Measurements from ENCODE around the gene RFX2.

RFX2 gene

GRCh38 chr19:6056282-6056741 lies 54.0 kb downstream of the RFX2 start:
- no peak overlapping the region for H3K9ac ChIP-seq (ENCODE audit: low read length)
- H3K4me3 ChIP-seq (ENCODE audit: low read length): no peak overlapping the region
- H3K4me1 ChIP-seq (ENCODE audit: control insufficient read depth, low read depth, low read length): no peaks in the 10 kb centered on the region
- no peak overlapping the region for H3K27ac ChIP-seq (ENCODE audit: low read length)
- H3K27me3 ChIP-seq (ENCODE audit: control insufficient read depth, insufficient read depth, low read length): no peaks in the 10 kb centered on the region
- H3K9me3 ChIP-seq (ENCODE audit: control insufficient read depth, low read depth, low read length): no peaks in the 10 kb centered on the region
- H3K36me3 ChIP-seq (ENCODE audit: control insufficient read depth, low read depth, low read length): no peaks in the 10 kb centered on the region

DNA sequence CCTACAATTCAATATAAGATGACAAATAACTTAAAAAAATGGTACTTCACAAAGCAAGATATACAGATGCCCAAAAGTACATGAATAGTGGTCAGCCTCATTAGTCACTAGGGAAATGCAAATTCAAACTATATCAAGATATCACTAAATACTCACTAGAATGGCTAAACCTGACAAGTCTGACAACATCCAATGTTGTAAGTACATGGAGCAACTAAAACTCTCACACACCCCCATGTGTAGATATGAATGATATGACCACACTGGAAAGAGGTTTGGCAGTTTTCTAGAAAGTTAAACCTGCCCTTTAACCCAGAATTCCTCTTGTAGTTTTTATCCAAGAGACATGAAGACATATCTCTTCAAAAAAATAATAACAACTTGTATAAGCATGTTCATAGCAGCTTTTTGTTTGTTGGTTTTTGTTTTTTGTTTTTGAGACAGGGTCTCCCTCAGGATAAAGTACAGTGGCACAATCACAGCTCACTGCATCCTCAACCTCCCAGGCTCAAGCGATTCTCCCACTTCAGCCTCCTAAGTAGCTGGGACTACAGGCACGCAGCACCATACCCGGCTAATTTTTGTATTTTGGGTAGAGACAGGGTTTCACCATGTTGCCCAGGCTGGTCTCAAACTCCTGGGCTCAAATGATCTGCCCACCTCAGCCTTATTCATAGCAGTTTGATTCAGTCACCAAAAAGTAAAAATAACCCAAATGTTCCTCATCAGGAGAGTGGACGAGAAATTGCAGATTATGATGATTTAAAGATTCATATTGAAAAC lies 55.1 kb downstream of the RFX2 start:
- H3K4me3 ChIP-seq (ENCODE audit: low read length): no peak overlapping the region
- H3K36me3 ChIP-seq (ENCODE audit: control insufficient read depth, low read depth, low read length): no peaks in the 10 kb centered on the region
- no peaks in the 10 kb centered on the region for H3K27me3 ChIP-seq (ENCODE audit: control insufficient read depth, insufficient read depth, low read length)
- H3K9me3 ChIP-seq (ENCODE audit: control insufficient read depth, low read depth, low read length): no peaks in the 10 kb centered on the region
- H3K4me1 ChIP-seq (ENCODE audit: control insufficient read depth, low read depth, low read length): no peaks in the 10 kb centered on the region
- no peak overlapping the region for H3K9ac ChIP-seq (ENCODE audit: low read length)
- H3K27ac ChIP-seq (ENCODE audit: low read length): no peak overlapping the region

DNA sequence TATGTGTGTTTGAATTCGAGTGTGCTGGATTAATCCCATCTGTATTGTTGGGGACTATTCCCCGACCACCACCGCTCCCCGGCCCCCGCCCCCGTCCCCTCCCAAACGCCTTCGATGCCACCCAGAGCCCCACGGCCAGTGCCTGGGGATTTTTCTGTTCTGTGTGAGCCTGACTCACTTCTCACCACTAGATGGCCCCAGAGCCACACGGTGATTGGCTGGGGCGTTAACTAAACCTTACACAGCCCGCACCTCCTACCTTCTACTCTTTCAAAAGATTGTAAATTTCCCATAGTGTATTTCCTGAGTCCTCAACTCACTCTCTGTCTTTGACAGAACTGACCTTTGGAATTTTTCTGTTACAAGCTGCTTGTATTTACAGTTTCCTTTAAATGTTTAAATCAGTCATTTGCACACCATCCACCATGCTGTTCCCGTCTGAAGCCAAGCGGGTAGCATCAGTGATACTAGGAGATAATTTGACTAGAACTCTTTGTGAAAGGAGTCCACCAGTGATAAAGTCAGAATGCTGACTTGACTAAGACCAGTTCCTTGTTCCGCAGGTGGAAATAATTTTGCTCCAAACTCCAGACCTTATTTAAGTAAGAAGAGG lies 61.4 kb downstream of the RFX2 start:
- Histone ChIP-seq H3K27me3 (ENCODE audit: control insufficient read depth, insufficient read depth, low read length) (no peaks in the 10 kb centered on the region), H3K9ac (ENCODE audit: low read length) (no peak overlapping the region), H3K9me3 (ENCODE audit: control insufficient read depth, low read depth, low read length) (no peaks in the 10 kb centered on the region), H3K4me3 (ENCODE audit: low read length) (no peak overlapping the region), H3K36me3 (ENCODE audit: control insufficient read depth, low read depth, low read length) (no peaks in the 10 kb centered on the region), H3K27ac (ENCODE audit: low read length) (no peak overlapping the region), H3K4me1 (ENCODE audit: control insufficient read depth, low read depth, low read length) (peaks cover 3% of the 10 kb centered on the region)

DNA sequence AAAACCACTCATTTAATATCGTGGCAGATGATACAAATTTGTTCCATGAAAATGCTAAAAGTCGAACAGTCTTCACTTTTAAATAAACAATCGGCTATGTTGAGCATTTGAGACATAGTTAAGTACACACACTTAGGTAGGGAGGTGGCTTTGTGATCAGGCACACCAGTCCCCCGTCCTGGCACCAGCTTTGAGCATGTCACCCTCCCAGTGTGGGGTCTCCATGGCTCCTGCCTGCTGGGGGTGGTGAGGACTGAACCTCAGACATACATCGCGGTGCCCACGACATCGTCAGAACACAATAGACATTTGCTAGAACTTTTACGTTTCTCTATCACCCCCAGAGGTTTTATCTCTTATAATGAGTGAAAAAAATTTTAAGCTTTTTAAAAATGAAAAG lies 62.0 kb downstream of the RFX2 start:
- Histone ChIP-seq H3K4me1 (ENCODE audit: control insufficient read depth, low read depth, low read length) (peaks cover 3% of the 10 kb centered on the region), H3K27me3 (ENCODE audit: control insufficient read depth, insufficient read depth, low read length) (no peaks in the 10 kb centered on the region), H3K9ac (ENCODE audit: low read length) (no peak overlapping the region), H3K9me3 (ENCODE audit: control insufficient read depth, low read depth, low read length) (no peaks in the 10 kb centered on the region), H3K36me3 (ENCODE audit: control insufficient read depth, low read depth, low read length) (no peaks in the 10 kb centered on the region), H3K27ac (ENCODE audit: low read length) (no peak overlapping the region), H3K4me3 (ENCODE audit: low read length) (no peak overlapping the region)

GRCh38 chr19:6047741-6048251 lies 62.5 kb downstream of the RFX2 start:
- H3K9ac ChIP-seq (ENCODE audit: low read length): no peak overlapping the region
- H3K9me3 ChIP-seq (ENCODE audit: control insufficient read depth, low read depth, low read length): no peaks in the 10 kb centered on the region
- H3K27me3 ChIP-seq (ENCODE audit: control insufficient read depth, insufficient read depth, low read length): no peaks in the 10 kb centered on the region
- H3K4me3 ChIP-seq (ENCODE audit: low read length): no peak overlapping the region
- H3K4me1 ChIP-seq (ENCODE audit: control insufficient read depth, low read depth, low read length): peaks cover 3% of the 10 kb centered on the region
- H3K36me3 ChIP-seq (ENCODE audit: control insufficient read depth, low read depth, low read length): no peaks in the 10 kb centered on the region
- H3K27ac ChIP-seq (ENCODE audit: low read length): no peak overlapping the region

- H3K9me3 ChIP-seq (ENCODE audit: control insufficient read depth, low read depth, low read length): no peaks in the 10 kb centered on the region
- no peak overlapping the region for H3K9ac ChIP-seq (ENCODE audit: low read length)
- H3K36me3 ChIP-seq (ENCODE audit: control insufficient read depth, low read depth, low read length): no peaks in the 10 kb centered on the region
- H3K4me1 ChIP-seq (ENCODE audit: control insufficient read depth, low read depth, low read length): peaks cover 3% of the 10 kb centered on the region
- no peak overlapping the region for H3K27ac ChIP-seq (ENCODE audit: low read length)
- no peaks in the 10 kb centered on the region for H3K27me3 ChIP-seq (ENCODE audit: control insufficient read depth, insufficient read depth, low read length)
- no peak overlapping the region for H3K4me3 ChIP-seq (ENCODE audit: low read length)
Observed at GRCh38 chr19:6047256-6047655, 63.0 kb downstream of the RFX2 start.

DNA sequence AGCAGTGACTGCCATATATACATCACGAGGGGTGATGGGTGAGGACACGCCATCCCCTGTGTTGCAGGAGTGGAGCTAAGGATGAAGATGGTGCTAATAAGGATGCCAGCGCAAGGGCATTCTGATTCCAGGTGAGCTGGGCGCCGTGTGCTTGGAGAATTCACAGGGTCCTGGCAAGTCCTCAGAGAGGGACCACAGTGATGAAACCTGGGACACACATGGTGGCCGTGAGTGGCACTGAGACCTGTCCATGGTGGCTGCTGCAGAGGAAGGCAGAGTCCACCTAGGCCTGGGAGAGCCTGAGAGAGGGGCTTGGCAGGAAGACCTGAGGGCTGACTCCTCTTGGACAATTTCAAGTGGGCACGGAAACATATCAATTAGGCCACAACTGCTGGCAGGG lies 65.2 kb downstream of the RFX2 start:
- Histone ChIP-seq H3K4me3 (ENCODE audit: low read length) (no peak overlapping the region), H3K27ac (ENCODE audit: low read length) (no peak overlapping the region), H3K9me3 (ENCODE audit: control insufficient read depth, low read depth, low read length) (no peaks in the 10 kb centered on the region), H3K4me1 (ENCODE audit: control insufficient read depth, low read depth, low read length) (peaks cover 3% of the 10 kb centered on the region), H3K9ac (ENCODE audit: low read length) (no peak overlapping the region), H3K27me3 (ENCODE audit: control insufficient read depth, insufficient read depth, low read length) (no peaks in the 10 kb centered on the region), H3K36me3 (ENCODE audit: control insufficient read depth, low read depth, low read length) (no peaks in the 10 kb centered on the region)

GRCh38 chr19:6044056-6044805 lies 66.1 kb downstream of the RFX2 start:
- H3K27ac ChIP-seq (ENCODE audit: low read length): no peak overlapping the region
- H3K27me3 ChIP-seq (ENCODE audit: control insufficient read depth, insufficient read depth, low read length): no peaks in the 10 kb centered on the region
- H3K9ac ChIP-seq (ENCODE audit: low read length): no peak overlapping the region
- H3K9me3 ChIP-seq (ENCODE audit: control insufficient read depth, low read depth, low read length): no peaks in the 10 kb centered on the region
- H3K36me3 ChIP-seq (ENCODE audit: control insufficient read depth, low read depth, low read length): no peaks in the 10 kb centered on the region
- H3K4me1 ChIP-seq (ENCODE audit: control insufficient read depth, low read depth, low read length): peaks cover 3% of the 10 kb centered on the region
- no peak overlapping the region for H3K4me3 ChIP-seq (ENCODE audit: low read length)

GRCh38 chr19:6042776-6043726 lies 67.2 kb downstream of the RFX2 start:
- no peaks in the 10 kb centered on the region for H3K27me3 ChIP-seq (ENCODE audit: control insufficient read depth, insufficient read depth, low read length)
- no peak overlapping the region for H3K27ac ChIP-seq (ENCODE audit: low read length)
- H3K36me3 ChIP-seq (ENCODE audit: control insufficient read depth, low read depth, low read length): no peaks in the 10 kb centered on the region
- H3K4me3 ChIP-seq (ENCODE audit: low read length): no peak overlapping the region
- H3K9me3 ChIP-seq (ENCODE audit: control insufficient read depth, low read depth, low read length): no peaks in the 10 kb centered on the region
- H3K9ac ChIP-seq (ENCODE audit: low read length): no peak overlapping the region
- no peaks in the 10 kb centered on the region for H3K4me1 ChIP-seq (ENCODE audit: control insufficient read depth, low read depth, low read length)

DNA sequence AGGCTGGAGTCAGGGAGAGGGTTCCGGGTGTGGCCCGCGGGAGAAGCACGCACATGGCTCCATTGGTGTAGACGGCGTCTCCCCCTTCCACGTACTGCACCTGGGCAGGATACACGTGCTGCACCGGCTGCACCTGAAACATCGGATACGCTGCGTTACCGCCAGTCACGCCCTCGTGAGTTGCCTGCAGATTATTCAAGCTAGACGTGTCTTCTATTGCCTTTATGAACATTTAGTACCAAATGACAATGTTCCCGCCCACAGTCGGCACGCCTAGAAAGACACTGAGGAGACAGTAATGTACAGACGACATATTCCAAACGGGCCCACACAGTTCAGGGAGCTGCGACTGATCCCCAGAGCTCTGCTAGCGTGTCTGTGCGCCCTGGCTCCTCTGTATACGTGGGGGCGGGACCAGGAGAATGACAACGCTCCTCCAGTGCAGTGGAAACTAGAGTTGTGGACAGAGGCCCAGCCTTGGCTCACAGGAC lies 68.3 kb downstream of the RFX2 start:
- Histone ChIP-seq H3K27me3 (ENCODE audit: control insufficient read depth, insufficient read depth, low read length) (no peaks in the 10 kb centered on the region), H3K9ac (ENCODE audit: low read length) (no peak overlapping the region), H3K9me3 (ENCODE audit: control insufficient read depth, low read depth, low read length) (no peaks in the 10 kb centered on the region), H3K27ac (ENCODE audit: low read length) (no peak overlapping the region), H3K36me3 (ENCODE audit: control insufficient read depth, low read depth, low read length) (no peaks in the 10 kb centered on the region), H3K4me3 (ENCODE audit: low read length) (no peak overlapping the region), H3K4me1 (ENCODE audit: control insufficient read depth, low read depth, low read length) (no peaks in the 10 kb centered on the region)
